K562 (cell line): ENCODE data around the gene REEP6. TPM values are rescaled to one million over a fixed set of nuclear protein-coding genes. Genes with fewer than 3 reads are reported as not detected.

Experiments used
- CBFA2T2 ChIP-seq: fragments of 450-650 bp; conservative IDR thresholded peaks from 2 replicates; pipeline ENCODE4 v1.6.1; 2017; ENCODE audit warnings: mild to moderate bottlenecking
- FOS ChIP-seq: IDR thresholded peaks from 3 replicates; pipeline ENCODE4 v1.6.1; 2011; ENCODE audit not compliant: insufficient read length; ENCODE audit errors: extremely low read depth
- GATA2 ChIP-seq: sonication (generic); formaldehyde crosslinking; IDR thresholded peaks from 2 replicates; pipeline ENCODE4 v1.4.0; 2020; ENCODE audit warnings: mild to moderate bottlenecking, missing genetic modification reagents
- KDM4B ChIP-seq, 2 experiments: fragments of 450-650 bp in 1 of 2; sonication (generic) in 1 of 2; IDR thresholded peaks; 2 replicates each; pipeline ENCODE4 v1.6.1; 2016 to 2017; ENCODE audit warnings: borderline replicate concordance in 2 of 2, antibody characterized with exemption in 1 of 2, low read depth in 1 of 2, mild to moderate bottlenecking in 1 of 2
- KLF13 ChIP-seq: fragments of 450-650 bp; IDR thresholded peaks from 2 replicates; pipeline ENCODE4 v1.6.1; 2016; ENCODE audit warnings: missing genetic modification characterization, low read depth, mild to moderate bottlenecking, missing compliant biosample characterization, moderate library complexity, borderline replicate concordance
- MECOM ChIP-seq: fragments of 250-450 bp; sonication (Bioruptor Pico); IDR thresholded peaks from 2 replicates; pipeline ENCODE4 v1.8.0; 2022; ENCODE audit warnings: inconsistent platforms
- NEUROD1 ChIP-seq: fragments of 150-350 bp; IDR thresholded peaks from 2 replicates; pipeline ENCODE4 v1.6.1; 2014; ENCODE audit warnings: borderline replicate concordance, low read length, low read depth; ENCODE audit not compliant: partially characterized antibody
- NFRKB ChIP-seq: fragments of 450-650 bp; IDR thresholded peaks from 2 replicates; pipeline ENCODE4 v1.6.1; 2016; ENCODE audit warnings: low read depth
- OTX1 ChIP-seq: fragments of 450-650 bp; formaldehyde crosslinking; IDR thresholded peaks from 2 replicates; pipeline ENCODE4 v1.4.0; 2022; ENCODE audit warnings: mild to moderate bottlenecking
- RCOR1 ChIP-seq, 2 experiments: IDR thresholded peaks; 2 replicates each; pipeline ENCODE4 v1.6.1; 2012; ENCODE audit warnings: low read depth in 2 of 2, low read length in 2 of 2, borderline replicate concordance in 1 of 2, improper control_type of control experiment in 1 of 2
- SNAPC5 ChIP-seq: fragments of 250-450 bp; sonication (Bioruptor Pico); IDR thresholded peaks from 2 replicates; pipeline ENCODE4 v1.8.0; 2021; ENCODE audit warnings: moderate library complexity, mild to moderate bottlenecking, inconsistent platforms
- ZBTB7A ChIP-seq: IDR thresholded peaks from 2 replicates; pipeline ENCODE4 v1.6.1; 2011; ENCODE audit warnings: low read depth, mild to moderate bottlenecking, low read length, moderate library complexity, borderline replicate concordance; ENCODE audit not compliant: control insufficient read depth
- ZNF239 ChIP-seq: fragments of 250-450 bp; sonication (Bioruptor Pico); IDR thresholded peaks from 2 replicates; pipeline ENCODE4 v1.4.0; 2020; ENCODE audit warnings: mild to moderate bottlenecking
- ZNF280A ChIP-seq: fragments of 450-650 bp; IDR thresholded peaks from 2 replicates; pipeline ENCODE4 v1.6.1; 2018; ENCODE audit warnings: mild to moderate bottlenecking, low read depth; ENCODE audit not compliant: partially characterized antibody
- ZNF830 ChIP-seq: fragments of 250-450 bp; sonication (Bioruptor Pico); IDR thresholded peaks from 2 replicates; pipeline ENCODE4 v1.5.0; 2021; ENCODE audit warnings: mild to moderate bottlenecking
- polyA plus RNA-seq, 8 experiments: library from polyadenylated mRNA; depleted of rRNA in 4 of 8; stranded (reverse) in 5 of 8; unstranded in 3 of 8; fragments of >200 nt; fragmentation: Nextera tagmentation in 2 of 8; fragmentation: Illumina TruSeq in 1 of 8; extraction: Ambion mirVana in 2 of 8; extraction: Trizol in 1 of 8; gene quantifications; 2 replicates each; pipeline versions ENCODE4 v1.2.1 to v1.2.3, GENCODE V29; 2011 to 2014; ENCODE audit warnings: inconsistent platforms in 1 of 8, missing spikeins in 1 of 8
- total RNA-seq, 7 experiments: library from RNA; depleted of rRNA in 6 of 7; stranded (reverse); fragments of >200 nt in 6 of 7; fragmentation: Illumina TruSeq in 2 of 7; extraction: Trizol in 2 of 7; gene quantifications; 2 replicates each; pipeline versions ENCODE4 v1.2.1 to v1.2.3, GENCODE V29; 2011 to 2021; ENCODE audit warnings: low replicate concordance in 1 of 7
- TF ChIP-seq, protein P1 (sequence below): sonication (generic); formaldehyde crosslinking; IDR thresholded peaks from 2 replicates; pipeline ENCODE4 v1.8.0; 2022; ENCODE audit warnings: mild to moderate bottlenecking, low read depth, missing genetic modification reagents
- TF ChIP-seq, protein P2 (sequence below): fragments of 450-650 bp; formaldehyde crosslinking; conservative IDR thresholded peaks from 2 replicates; pipeline ENCODE4 v1.4.0; 2022; ENCODE audit warnings: mild to moderate bottlenecking, missing genetic modification characterization
- TF ChIP-seq, protein P3 (sequence below): fragments of 450-650 bp; IDR thresholded peaks from 2 replicates; pipeline ENCODE4 v1.6.1; 2016; ENCODE audit warnings: mild to moderate bottlenecking
- TF ChIP-seq, protein P4 (sequence below): fragments of 250-450 bp; sonication (Bioruptor Pico); IDR thresholded peaks from 2 replicates; pipeline ENCODE4 v1.6.1; 2021; ENCODE audit warnings: mild to moderate bottlenecking

Gene REEP6
- total and polyA plus RNA-seq, 9 of the 15 experiments (the other 6 are each of a cell fraction or from before 2014, with no cell fraction given), result 1.2 to 64.2 (median 12.7) TPM

DNA sequence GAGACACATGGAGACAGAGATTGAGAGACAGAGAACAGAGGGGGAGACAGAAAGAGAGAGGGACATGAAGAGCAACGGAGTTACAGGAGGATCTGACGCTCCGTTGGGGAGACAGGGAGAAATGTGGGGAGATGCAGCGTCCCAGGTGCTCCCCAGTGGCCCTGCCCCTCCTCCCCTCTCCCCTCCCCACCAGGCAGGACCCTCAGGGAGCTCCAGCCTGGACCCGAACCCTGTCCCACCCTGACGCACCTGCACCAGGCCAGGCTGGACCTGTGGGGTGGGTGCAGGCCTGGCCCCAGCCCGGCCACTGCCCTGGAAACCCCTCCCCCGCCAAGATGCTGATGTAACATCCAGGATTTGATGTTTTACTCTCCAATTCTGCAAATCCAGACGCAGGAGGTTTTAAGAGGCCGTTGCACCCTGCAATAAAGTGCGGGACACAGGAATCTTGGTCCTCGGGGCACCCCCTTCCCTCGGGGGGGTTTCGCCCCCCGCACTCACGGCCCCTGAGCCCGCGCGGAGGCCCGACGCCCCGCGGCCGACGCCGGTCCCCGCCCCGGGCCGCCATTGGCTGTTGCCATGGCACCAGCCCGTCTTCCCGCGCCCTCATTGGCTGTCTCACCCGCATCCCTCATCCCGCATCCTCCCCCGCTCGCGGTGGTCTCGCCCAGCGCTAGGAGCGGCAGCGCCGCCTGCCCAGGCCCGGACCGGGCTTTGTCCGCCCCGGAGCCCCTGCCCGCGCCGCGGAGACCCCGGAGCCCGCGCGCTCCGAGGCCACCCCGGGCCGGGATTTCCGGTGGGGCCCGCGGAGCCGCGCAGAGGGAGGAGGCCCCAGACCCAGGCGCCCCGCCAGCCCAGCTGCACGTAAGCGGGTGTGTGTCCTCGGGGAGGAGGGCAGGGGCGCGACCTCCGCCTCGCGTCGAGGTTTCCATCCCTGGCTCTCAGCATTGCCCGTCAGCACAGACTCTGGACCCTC is 41.2 kb upstream of the REEP6 start, which contains the start of gene APC2 (continued):
- TF ChIP-seq, protein P1, sequence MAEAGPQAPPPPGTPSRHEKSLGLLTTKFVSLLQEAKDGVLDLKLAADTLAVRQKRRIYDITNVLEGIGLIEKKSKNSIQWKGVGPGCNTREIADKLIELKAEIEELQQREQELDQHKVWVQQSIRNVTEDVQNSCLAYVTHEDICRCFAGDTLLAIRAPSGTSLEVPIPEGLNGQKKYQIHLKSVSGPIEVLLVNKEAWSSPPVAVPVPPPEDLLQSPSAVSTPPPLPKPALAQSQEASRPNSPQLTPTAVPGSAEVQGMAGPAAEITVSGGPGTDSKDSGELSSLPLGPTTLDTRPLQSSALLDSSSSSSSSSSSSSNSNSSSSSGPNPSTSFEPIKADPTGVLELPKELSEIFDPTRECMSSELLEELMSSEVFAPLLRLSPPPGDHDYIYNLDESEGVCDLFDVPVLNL (CRISPR knock-in tag), result no peak
- TF ChIP-seq KDM4B (IDR thresholded peaks at IDR 0.05; ENCODE audit: borderline replicate concordance in 2 of 2, low read depth in 1 of 2), result no peak
- TF ChIP-seq GATA2, result no peak
- TF ChIP-seq, protein P2, sequence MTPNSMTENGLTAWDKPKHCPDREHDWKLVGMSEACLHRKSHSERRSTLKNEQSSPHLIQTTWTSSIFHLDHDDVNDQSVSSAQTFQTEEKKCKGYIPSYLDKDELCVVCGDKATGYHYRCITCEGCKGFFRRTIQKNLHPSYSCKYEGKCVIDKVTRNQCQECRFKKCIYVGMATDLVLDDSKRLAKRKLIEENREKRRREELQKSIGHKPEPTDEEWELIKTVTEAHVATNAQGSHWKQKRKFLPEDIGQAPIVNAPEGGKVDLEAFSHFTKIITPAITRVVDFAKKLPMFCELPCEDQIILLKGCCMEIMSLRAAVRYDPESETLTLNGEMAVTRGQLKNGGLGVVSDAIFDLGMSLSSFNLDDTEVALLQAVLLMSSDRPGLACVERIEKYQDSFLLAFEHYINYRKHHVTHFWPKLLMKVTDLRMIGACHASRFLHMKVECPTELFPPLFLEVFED (CRISPR knock-in tag), result no peak
- peak; percentile 59; the same call in 1 of the 2 replicates for TF ChIP-seq ZBTB7A
- TF ChIP-seq, protein P3, sequence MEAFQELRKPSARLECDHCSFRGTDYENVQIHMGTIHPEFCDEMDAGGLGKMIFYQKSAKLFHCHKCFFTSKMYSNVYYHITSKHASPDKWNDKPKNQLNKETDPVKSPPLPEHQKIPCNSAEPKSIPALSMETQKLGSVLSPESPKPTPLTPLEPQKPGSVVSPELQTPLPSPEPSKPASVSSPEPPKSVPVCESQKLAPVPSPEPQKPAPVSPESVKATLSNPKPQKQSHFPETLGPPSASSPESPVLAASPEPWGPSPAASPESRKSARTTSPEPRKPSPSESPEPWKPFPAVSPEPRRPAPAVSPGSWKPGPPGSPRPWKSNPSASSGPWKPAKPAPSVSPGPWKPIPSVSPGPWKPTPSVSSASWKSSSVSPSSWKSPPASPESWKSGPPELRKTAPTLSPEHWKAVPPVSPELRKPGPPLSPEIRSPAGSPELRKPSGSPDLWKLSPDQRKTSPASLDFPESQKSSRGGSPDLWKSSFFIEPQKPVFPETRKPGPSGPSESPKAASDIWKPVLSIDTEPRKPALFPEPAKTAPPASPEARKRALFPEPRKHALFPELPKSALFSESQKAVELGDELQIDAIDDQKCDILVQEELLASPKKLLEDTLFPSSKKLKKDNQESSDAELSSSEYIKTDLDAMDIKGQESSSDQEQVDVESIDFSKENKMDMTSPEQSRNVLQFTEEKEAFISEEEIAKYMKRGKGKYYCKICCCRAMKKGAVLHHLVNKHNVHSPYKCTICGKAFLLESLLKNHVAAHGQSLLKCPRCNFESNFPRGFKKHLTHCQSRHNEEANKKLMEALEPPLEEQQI, result no peak
- TF ChIP-seq, protein P4, sequence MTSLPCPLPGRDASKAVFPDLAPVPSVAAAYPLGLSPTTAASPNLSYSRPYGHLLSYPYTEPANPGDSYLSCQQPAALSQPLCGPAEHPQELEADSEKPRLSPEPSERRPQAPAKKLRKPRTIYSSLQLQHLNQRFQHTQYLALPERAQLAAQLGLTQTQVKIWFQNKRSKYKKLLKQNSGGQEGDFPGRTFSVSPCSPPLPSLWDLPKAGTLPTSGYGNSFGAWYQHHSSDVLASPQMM (CRISPR knock-in tag), result no peak
- no peak for TF ChIP-seq KLF13 (tag)
- peak; percentile 51 to 99; a peak in 3 of 4 replicates for TF ChIP-seq RCOR1 (IDR thresholded peaks at IDR 0.05; ENCODE audit: borderline replicate concordance in 1 of 2, low read depth in 2 of 2, low read length in 2 of 2)
- TF ChIP-seq NEUROD1, result peak; percentile 63
- TF ChIP-seq FOS, result peak; percentile 69
- no peak for TF ChIP-seq NFRKB
- no peak for TF ChIP-seq MECOM (CRISPR knock-in tag)
- TF ChIP-seq ZNF239, result no peak
- TF ChIP-seq CBFA2T2, result no peak
- no peak for TF ChIP-seq ZNF830 (CRISPR knock-in tag)
- TF ChIP-seq OTX1, result no peak
- TF ChIP-seq SNAPC5 (CRISPR knock-in tag), result no peak
- no peak for TF ChIP-seq ZNF280A
